GM18519 (cell line): Measurements from ENCODE around the gene SNX32.

Experiments
- ATAC-seq: cut with Tn5 transposase; IDR thresholded peaks from one replicate; pipeline ENCODE4 v1.9.1; 2021; ENCODE audit warnings: mild to moderate bottlenecking, moderate library complexity; ENCODE audit not compliant: unreplicated experiment, low FRiP score

The SNX32 gene

DNA sequence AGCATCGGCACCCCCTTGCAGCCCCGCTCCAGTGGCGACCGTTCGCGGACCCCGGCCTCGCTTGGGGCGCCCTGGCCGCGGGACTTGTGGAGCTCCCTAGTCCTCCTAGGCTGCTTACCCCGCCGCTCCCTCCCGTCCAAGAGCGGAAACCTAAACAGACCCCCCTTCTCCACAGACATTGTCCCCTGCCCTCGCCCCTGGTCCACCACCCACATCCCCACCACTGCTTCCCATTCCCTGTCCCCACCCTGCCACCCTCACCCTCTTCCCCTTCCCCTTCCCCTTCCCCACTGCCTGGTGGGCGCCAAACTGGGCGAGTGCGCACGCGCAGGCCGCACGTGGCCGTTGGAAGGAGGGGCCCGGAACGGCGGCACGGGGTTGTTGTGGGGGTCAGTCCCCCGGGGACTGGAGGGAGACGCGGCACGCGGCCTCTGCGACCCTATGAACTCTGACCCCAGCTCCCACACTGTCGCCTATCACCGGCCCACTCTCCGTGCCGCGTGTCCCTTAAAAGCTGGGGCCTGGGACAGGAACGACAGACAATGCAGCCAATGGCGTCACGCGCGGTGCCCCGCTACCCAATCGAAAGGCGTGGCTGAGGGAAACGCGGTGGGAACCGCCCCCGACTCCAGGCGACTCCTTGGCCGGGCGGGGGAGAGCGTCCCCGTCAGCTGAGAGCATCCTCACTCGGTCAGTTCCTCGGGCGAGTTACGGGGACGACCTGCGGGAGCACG is at the start of gene SNX32:
Gene SNX32 (plus strand): TSS at position 667 of the 734 bp plus-strand sequence. CDS start 103 bp downstream, outside the sequence.
- ATAC-seq: peak; percentile 71

DNA sequence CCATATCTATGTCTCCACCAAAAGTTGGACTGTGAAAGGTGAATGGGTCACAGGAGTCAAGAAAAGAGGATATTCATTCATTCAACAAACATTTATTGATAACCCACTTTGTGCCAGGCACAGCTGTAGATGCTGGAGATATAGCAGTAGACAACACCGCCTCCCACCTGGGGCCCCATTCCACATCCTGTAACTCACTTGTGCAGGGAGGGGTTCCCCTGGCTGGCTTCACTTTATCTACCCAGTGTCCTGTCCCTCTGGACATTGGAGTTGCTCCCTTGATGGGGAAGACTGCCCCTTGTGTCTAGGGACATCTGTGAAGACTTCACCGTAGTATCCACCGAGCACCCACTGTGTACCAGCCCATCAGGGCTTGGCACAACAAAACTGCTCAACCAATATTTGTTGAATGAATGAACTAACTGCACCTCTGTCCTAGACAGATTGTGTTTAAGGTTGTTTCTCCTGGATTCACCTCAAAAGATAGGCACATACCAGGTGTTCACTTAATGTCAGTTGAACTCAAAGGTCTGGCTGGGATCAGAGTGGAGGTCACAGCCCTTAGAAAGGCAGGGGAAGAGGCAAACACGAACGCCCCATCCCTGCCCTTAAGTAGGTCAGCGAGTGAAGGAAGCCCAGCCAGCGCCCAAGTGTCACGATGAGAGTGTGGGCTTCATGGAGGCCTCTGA is 48.3 kb upstream of the SNX32 start:
- no peak for ATAC-seq

GRCh38 chr11:65786008-65786785 is 47.6 kb upstream of the SNX32 start:
- ATAC-seq: no peak

DNA sequence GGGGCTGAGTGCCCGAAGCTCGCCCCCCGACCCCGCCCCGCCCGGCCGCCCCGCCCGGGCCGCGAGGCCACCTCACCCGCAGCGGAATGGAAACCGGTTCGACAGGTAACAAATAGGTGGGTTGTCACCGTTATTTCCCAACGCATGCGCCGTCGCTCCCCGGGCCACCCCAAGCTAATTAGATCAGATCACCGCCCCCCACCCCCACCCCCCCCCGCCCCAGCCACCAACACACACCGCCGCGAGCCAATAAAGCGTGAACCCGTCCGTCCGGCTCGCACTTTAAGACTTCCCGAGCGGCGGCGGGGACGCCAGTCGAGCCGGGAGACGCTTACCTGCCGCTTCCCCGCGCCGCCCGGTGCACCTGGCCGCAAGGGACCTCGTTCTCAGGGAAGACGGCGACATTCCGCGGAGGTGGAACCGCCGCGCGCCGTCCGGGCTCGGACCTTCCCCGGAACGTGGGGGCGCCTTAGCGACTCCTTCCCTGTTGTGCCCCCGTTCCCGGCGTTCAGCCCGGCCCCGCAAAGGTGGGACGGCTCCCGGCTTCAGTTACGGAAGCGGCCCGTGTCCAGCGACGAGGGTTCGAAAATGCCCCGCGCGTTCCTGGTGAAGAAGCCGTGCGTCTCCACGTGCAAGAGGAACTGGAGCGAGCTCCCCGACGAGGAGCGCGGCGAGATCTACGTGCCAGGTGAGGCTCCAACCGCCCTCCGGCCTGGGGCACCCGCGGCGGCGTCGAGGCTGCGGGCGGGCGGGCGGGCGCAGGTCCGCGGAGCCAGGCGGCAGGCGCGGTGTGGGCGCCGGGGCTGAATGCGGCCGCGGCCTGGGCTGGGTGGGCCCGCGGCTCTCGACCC is 46.8 kb upstream of the SNX32 start, which contains the start of gene OVOL1:
Gene OVOL1 (plus strand): TSS at position 278 of the 851 bp plus-strand sequence. CDS start 311 bp downstream, at position 589.
- ATAC-seq: no peak

DNA sequence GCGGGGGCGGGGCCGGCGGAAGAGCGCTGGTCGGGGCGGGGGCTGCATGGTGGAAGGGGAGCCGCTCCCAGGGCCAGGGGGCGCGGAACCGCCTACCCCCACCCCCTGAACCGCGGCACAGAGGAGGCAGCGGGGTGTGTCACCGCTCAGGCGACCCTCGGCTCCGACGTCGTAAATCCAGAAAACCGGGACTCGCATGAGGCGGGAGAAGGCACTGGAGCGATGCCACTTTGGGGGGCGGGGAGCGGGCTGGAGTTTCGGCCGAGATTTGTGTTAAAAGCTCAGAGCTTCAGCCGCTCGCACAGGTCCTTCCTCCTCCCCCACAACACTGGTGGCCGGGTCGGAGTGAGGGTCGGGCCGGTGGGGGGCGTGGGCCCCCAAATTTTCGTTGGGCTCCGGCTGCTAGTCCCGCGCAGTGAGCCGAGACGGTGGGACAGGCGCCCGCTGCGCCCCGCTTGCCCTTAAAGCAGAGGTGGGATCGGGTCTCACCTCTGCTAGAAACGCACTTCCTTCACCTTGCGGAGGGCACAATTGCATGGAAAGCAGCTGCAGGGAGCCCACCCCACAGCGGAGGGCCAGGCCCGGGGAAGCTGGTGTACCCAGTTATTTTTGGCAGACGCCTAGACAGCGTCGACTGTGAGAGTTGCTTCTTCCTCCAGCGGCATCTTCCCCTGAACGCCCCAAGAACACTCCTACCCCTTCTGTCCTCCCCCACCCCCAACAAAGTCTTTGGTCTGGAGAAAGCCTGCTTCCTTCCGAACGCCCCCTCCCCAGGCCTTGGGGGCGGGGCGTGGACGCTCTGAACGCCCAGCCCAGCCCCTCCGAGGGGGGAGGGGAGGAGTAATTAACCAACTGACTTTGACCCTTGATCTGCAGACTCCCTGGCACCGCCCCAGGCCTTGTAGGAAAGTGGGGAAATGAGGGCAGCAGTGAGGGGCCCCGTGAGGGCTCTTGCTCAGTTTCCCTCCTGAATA is 45.8 kb upstream of the SNX32 start:
- no peak for ATAC-seq

DNA sequence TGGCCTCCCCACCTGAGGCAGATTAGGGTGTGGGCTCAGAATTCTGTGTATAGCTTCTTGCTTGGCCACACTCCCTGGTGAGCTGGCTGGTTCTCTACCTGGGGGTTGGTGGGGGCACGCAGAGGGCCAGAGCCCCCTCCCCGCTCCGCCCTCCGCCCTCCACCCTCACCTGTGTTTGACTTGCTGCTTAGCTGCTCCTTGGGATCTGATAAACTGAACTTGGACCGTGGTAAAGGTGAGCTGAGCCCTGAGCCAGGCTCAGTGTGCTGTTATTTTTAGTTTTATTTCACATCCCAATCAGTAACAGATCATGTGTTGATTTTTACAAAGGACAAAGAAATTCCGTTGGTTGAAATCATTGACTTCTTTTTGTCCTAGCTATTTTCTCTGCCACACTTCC is 44.9 kb upstream of the SNX32 start:
- no peak for ATAC-seq

DNA sequence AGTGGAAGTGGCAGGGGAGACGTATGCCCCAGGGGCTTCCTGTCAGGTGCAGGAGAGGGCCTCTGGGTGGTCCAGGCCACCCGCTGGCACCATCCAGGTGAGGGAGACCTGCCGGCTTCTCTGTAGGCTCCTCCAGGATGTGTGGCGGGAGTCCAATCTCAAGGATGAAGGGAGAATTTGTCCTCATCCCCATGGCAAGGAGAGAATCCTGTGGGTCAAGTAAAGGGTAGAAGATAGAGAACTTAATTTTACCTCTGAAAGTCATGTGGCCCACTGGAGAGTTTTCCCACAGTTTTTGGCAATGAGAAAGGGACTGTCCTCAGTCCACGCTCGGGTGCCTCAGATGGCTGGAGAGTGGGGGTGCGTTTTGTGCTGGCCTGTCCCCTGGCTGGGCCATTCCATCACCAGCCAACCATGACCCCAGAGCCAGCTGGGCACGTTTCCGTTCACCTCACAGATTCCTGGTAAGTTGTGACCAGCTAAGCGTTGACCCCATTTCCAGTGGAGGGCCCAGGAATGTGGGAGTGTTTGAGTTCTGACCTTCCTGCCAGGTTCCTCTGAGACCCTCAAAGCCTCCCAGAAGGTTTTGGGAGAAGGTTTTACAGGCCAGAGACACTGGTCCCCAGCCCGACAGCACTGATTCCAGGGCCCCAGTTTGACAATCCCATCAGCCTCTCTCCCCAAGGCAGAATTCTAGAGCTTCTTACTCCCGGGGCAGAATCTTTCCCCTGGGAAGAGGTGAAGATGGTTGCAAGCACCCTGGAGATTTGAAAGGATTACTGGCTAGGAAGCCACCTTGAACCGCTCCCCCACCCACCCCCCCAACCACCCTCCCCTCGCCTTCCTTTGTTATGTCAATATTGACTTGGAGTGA is 44.3 kb upstream of the SNX32 start:
- ATAC-seq: no peak

DNA sequence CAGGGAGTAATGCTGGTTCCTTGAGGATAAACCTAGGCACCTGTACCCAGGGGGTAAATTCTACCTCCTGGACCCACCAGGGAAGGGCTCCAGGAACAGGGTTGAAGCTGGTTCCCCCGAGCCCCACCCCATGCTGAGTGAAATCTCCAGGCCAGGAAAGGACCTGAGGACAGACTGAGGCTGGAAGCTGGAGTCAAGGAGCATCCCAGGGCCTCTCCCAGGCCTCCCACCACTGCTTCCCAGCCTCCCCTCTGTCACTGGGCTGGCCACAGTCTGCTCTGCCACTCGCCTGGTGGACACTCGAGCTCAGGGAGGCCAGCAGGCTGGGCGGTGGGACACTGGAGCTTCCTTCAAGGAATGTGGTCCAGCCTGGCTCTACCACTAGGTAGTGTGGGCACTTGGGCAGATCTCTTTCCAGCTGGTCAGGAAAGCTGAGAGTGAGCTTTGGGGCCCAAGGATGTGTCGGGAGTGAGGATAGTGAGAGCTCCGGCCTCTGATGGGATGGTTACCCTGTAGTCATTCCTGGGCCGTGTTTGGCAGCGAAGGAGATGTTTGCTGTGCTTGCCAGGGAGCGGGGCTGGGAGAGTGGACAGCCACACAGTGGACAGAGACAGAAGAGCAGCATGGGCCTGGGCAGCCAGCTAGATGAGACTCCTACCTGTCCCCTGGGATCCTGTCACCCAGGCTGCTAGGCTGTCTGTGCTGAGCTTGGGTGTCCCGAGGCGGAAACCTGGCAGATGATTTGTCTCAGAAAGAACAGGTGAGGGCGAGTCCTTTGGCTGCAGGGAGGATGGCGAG is 43.5 kb upstream of the SNX32 start:
- ATAC-seq: no peak

GRCh38 chr11:65790902-65791650 is 42.7 kb upstream of the SNX32 start:
- ATAC-seq: no peak

DNA sequence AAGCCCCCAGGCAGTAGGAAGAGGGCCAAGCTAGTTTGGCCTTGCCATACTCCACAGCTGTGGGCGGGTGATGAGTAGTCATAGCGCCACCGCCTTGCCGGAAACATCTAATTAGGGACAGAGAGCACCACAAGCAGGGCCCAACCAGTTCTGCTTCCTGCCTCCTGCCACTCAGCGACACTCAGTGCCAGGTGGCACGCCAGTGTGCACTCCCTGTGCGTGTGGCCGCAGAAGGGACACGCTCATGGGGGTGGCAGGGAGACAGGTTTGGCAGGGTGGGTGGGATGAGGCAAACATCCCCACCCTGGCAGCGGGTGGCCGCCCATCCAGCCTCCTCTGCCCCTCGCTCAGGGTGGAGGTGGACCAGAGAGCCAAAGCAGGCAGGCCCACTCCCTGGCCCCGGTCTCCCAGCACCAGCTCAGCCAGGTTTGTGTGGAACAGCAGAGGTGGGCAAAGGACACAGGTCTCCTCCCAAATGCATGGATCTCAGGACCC is 42.0 kb upstream of the SNX32 start:
- ATAC-seq: no peak

DNA sequence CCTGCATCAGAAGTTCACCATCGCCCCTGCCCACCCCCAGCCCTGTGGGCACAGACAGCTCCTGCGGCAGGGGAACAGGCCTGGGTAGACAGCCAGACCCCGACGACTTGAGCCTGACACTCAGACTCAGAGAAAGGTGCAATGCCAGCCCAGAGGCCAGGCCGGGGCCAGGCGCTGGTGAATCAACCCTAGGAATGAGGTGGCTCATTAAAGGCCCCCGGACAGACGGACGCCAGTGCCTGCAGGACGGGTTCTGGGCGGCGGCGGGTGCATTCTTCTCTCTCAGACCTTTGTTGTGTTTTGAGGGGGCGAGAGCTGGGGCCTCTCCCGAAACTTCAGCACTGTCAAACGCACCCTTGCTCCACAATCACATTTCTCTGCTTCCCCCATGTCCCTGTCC is 41.3 kb upstream of the SNX32 start:
- ATAC-seq: no peak

DNA sequence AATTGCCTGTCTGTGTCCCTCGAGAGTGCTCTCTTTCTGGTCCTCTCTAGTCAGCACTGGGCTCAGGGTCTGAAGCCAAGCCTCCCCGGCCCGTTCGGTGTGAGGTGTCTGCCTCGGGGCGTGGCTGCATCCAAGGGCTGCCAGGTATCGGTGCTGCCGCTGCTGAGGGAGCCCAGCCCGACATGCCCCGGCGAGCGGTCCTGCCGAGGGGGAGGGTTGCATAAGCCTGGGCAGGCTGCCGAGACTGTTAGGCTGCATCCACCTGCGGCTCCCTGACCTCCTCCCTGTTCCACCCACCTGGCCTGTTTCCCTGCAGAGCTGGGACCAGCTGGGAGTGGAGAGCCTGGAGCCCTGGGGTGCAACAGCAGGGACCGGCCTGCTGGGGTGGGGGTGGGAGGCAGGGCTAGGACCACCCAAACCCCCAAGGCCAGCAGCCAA is 40.6 kb upstream of the SNX32 start:
- no peak for ATAC-seq

- ATAC-seq: no peak
These were observed 40.0 kb upstream of the SNX32 start for GRCh38 chr11:65793625-65794400.

- ATAC-seq: no peak
These were observed 38.9 kb upstream of the SNX32 start for GRCh38 chr11:65794570-65795510.
